ENCODE results near the gene GID4.

Gene GID4

GRCh38 chr17:18076936-18077335 is 37.7 kb downstream of the GID4 start:
- no peaks in the 10 kb centered on the region for H3K27me3 ChIP-seq (ENCODE audit: low read depth, low read length)
- H3K27ac ChIP-seq (ENCODE audit: low read length), result no peak overlapping the region
- H3K36me3 ChIP-seq (ENCODE audit: control insufficient read depth in 1 of 2, insufficient read depth in 2 of 2, low read length in 2 of 2), result no peaks in the 10 kb centered on the region
- no peaks in the 10 kb centered on the region for H3K9me3 ChIP-seq (ENCODE audit: control insufficient read depth in 1 of 2, low read length in 2 of 2)
- H3K4me3 ChIP-seq (ENCODE audit: low read depth in 1 of 2, low read length in 2 of 2), result no peak overlapping the region
- H3K4me1 ChIP-seq (ENCODE audit: control insufficient read depth in 1 of 2, insufficient read depth in 2 of 2, low read length in 2 of 2), result no peaks in the 10 kb centered on the region

DNA sequence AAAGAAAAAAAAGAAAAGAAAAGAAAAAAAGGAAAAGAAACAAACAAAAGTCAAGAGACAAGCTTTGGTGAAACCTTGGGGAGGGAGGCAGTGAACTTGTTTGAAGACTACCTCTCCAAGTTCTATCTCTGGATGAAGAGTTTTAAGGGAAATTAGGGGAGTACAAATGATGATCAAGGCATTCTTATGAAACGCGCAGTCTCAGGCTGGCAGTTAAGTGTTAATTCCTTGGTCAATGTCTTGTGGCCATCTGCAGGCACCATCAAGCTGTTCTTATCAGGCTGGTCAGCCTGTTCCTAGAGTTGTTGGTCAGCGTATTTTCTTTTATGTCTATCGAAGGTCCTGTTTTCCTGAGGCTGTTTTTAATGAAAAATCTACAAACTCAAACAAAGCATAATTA is 40.3 kb downstream of the GID4 start:
- no peaks in the 10 kb centered on the region for H3K36me3 ChIP-seq (ENCODE audit: control insufficient read depth in 1 of 2, insufficient read depth in 2 of 2, low read length in 2 of 2)
- H3K9me3 ChIP-seq (ENCODE audit: control insufficient read depth in 1 of 2, low read length in 2 of 2), result no peaks in the 10 kb centered on the region
- no peak overlapping the region for H3K27ac ChIP-seq (ENCODE audit: low read length)
- no peaks in the 10 kb centered on the region for H3K4me1 ChIP-seq (ENCODE audit: control insufficient read depth in 1 of 2, insufficient read depth in 2 of 2, low read length in 2 of 2)
- no peaks in the 10 kb centered on the region for H3K27me3 ChIP-seq (ENCODE audit: low read depth, low read length)
- no peak overlapping the region for H3K4me3 ChIP-seq (ENCODE audit: low read depth in 1 of 2, low read length in 2 of 2)

- Histone ChIP-seq H3K4me1 (ENCODE audit: control insufficient read depth in 1 of 2, insufficient read depth in 2 of 2, low read length in 2 of 2) (peaks cover 8 to 13% of the 10 kb centered on the region in 2 donors), H3K9me3 (ENCODE audit: control insufficient read depth in 1 of 2, low read length in 2 of 2) (no peaks in the 10 kb centered on the region), H3K27me3 (ENCODE audit: low read depth, low read length) (no peaks in the 10 kb centered on the region), H3K27ac (ENCODE audit: low read length) (no peak overlapping the region), H3K4me3 (ENCODE audit: low read depth in 1 of 2, low read length in 2 of 2) (no peak overlapping the region), H3K36me3 (ENCODE audit: control insufficient read depth in 1 of 2, insufficient read depth in 2 of 2, low read length in 2 of 2) (no peaks in the 10 kb centered on the region)
These were observed 45.0 kb downstream of the GID4 start for GRCh38 chr17:18084256-18084655.

DNA sequence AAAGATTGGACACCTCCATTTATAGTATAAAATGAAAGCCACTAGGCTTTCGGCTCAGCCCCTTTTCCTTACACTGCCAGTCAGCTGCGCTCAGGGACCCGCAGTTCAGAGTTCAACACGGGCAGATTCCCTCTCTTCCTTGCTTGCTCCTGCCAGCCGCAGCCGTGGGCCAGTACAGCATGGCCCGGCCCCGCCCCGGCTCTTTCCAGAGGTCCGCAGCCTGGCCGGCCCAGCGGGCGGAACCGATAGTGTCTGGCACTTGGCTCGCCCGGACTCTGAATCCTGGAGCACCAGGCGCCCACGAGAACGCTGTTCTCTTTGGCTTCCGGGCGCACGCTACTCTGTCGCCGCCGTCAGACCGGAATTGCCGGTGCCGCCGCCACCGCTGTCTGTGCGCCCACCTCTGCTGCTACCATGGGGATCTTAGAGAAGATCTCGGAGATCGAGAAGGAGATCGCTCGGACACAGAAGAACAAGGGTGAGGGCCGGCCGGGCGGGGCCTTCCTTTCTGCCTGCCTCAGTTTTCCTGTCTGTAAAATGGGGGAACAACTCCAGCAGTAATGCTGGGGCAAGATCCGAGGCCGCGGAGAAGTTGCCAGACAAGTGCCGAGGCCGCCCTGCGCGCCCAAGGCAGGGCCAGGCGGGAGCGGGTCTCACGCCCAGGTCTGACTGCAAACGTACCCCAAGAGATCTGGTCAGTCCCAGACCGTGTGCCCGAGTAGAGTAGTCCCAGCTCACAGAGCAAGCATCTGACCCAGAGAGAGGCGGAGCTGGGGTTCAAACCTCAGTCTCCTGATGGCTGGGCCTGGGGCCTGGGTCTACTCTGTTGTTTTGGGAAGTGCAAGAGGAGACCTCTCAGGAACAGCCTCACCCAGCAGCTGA is 48.6 kb downstream of the GID4 start, which contains the start of gene DRG2:
TSS of gene DRG2 (plus strand) at position 339 of the 882 bp plus-strand sequence. CDS start at position 415, 76 bp downstream.
- Histone ChIP-seq H3K36me3 (ENCODE audit: control insufficient read depth in 1 of 2, insufficient read depth in 2 of 2, low read length in 2 of 2) (peaks cover 0 to 12% of the 10 kb centered on the region in 2 donors), H3K9me3 (ENCODE audit: control insufficient read depth in 1 of 2, low read length in 2 of 2) (no peaks in the 10 kb centered on the region), H3K4me3 (ENCODE audit: low read depth in 1 of 2, low read length in 2 of 2) (peak within 1 kb of the TSS; percentile 89 to 93), H3K27ac (ENCODE audit: low read length) (peak within 1 kb of the TSS; percentile 84), H3K4me1 (ENCODE audit: control insufficient read depth in 1 of 2, insufficient read depth in 2 of 2, low read length in 2 of 2) (peaks cover 8 to 13% of the 10 kb centered on the region in 2 donors), H3K27me3 (ENCODE audit: low read depth, low read length) (no peaks in the 10 kb centered on the region)

GRCh38 chr17:18089613-18090012 is 50.4 kb downstream of the GID4 start:
- H3K9me3 ChIP-seq (ENCODE audit: control insufficient read depth in 1 of 2, low read length in 2 of 2), result no peaks in the 10 kb centered on the region
- H3K36me3 ChIP-seq (ENCODE audit: control insufficient read depth in 1 of 2, insufficient read depth in 2 of 2, low read length in 2 of 2), result peaks cover 5 to 28% of the 10 kb centered on the region in 2 donors
- peaks cover 8 to 13% of the 10 kb centered on the region in 2 donors for H3K4me1 ChIP-seq (ENCODE audit: control insufficient read depth in 1 of 2, insufficient read depth in 2 of 2, low read length in 2 of 2)
- no peak overlapping the region for H3K27ac ChIP-seq (ENCODE audit: low read length)
- H3K27me3 ChIP-seq (ENCODE audit: low read depth, low read length), result no peaks in the 10 kb centered on the region
- H3K4me3 ChIP-seq (ENCODE audit: low read depth in 1 of 2, low read length in 2 of 2), result no peak overlapping the region

DNA sequence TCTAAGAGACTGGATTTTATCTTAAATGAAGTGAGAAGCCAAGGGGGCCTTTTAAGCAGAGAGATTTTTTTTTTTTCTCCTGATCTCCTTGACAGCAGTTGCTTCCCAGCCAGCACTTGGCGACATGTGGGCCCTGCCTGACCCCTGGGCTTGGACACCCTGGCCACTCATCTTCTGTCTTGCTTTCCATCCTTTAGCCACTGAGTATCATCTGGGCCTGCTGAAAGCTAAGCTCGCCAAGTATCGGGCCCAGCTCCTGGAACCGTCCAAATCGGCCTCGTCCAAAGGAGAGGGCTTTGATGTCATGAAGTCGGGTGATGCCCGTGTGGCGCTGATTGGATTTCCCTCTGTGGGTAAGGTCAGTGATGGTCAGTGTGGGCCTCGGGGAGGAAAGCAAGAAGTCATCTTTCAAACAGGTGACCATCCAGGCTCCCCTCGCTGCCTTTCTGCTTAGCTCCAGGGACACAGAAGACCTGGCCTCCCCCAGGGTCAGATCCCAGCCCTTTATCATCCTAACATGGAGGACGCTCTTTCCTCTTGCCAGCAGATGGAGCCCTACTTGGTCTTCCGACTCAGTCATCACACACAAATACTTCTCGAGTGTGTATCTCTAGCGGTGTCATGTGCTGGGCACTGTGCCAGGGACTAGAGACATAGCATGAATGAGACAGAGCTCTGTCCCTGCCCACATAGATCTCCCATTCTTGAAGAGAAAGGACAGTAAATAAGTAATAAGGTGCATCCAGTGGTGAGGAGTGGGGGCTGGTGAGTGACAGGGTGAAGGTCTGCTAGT is 54.6 kb downstream of the GID4 start:
- no peaks in the 10 kb centered on the region for H3K27me3 ChIP-seq (ENCODE audit: low read depth, low read length)
- no peak overlapping the region for H3K4me3 ChIP-seq (ENCODE audit: low read depth in 1 of 2, low read length in 2 of 2)
- no peak overlapping the region for H3K27ac ChIP-seq (ENCODE audit: low read length)
- no peaks in the 10 kb centered on the region for H3K9me3 ChIP-seq (ENCODE audit: control insufficient read depth in 1 of 2, low read length in 2 of 2)
- peaks cover 32 to 63% of the 10 kb centered on the region in 2 donors for H3K36me3 ChIP-seq (ENCODE audit: control insufficient read depth in 1 of 2, insufficient read depth in 2 of 2, low read length in 2 of 2)
- H3K4me1 ChIP-seq (ENCODE audit: control insufficient read depth in 1 of 2, insufficient read depth in 2 of 2, low read length in 2 of 2), result peaks cover under 1 to 5% of the 10 kb centered on the region in 2 donors

- no peaks in the 10 kb centered on the region for H3K27me3 ChIP-seq (ENCODE audit: low read depth, low read length)
- H3K36me3 ChIP-seq (ENCODE audit: control insufficient read depth in 1 of 2, insufficient read depth in 2 of 2, low read length in 2 of 2), result peaks cover 32 to 69% of the 10 kb centered on the region in 2 donors
- H3K9me3 ChIP-seq (ENCODE audit: control insufficient read depth in 1 of 2, low read length in 2 of 2), result no peaks in the 10 kb centered on the region
- no peaks in the 10 kb centered on the region for H3K4me1 ChIP-seq (ENCODE audit: control insufficient read depth in 1 of 2, insufficient read depth in 2 of 2, low read length in 2 of 2)
- H3K4me3 ChIP-seq (ENCODE audit: low read depth in 1 of 2, low read length in 2 of 2), result no peak overlapping the region
- no peak overlapping the region for H3K27ac ChIP-seq (ENCODE audit: low read length)
These were observed 55.2 kb downstream of the GID4 start for GRCh38 chr17:18094409-18094807.

GRCh38 chr17:18099516-18099915 is 60.3 kb downstream of the GID4 start:
- no peaks in the 10 kb centered on the region for H3K4me1 ChIP-seq (ENCODE audit: control insufficient read depth in 1 of 2, insufficient read depth in 2 of 2, low read length in 2 of 2)
- no peaks in the 10 kb centered on the region for H3K9me3 ChIP-seq (ENCODE audit: control insufficient read depth in 1 of 2, low read length in 2 of 2)
- no peaks in the 10 kb centered on the region for H3K27me3 ChIP-seq (ENCODE audit: low read depth, low read length)
- no peak overlapping the region for H3K27ac ChIP-seq (ENCODE audit: low read length)
- no peak overlapping the region for H3K4me3 ChIP-seq (ENCODE audit: low read depth in 1 of 2, low read length in 2 of 2)
- H3K36me3 ChIP-seq (ENCODE audit: control insufficient read depth in 1 of 2, insufficient read depth in 2 of 2, low read length in 2 of 2), result peaks cover 27 to 82% of the 10 kb centered on the region in 2 donors

DNA sequence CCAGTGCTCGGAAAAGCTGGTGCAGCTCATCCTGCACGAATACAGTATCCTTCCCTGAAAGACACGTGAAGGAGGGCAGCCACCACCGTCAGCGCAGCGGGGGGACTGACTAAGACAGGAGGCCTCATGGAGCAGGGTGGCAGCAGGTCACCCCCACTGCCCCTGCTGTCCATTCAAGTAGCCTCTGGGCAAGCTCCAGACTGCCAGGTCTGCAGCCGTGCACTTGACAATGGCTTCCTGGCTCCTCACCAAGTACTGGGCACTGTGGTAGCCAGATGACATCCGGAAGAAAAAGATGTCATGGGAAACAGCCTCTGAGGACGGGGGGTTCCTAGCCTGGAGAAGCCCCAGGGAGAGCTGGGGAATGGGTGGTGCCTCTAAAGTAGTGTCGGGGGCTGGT is 61.4 kb downstream of the GID4 start:
- H3K36me3 ChIP-seq (ENCODE audit: control insufficient read depth in 1 of 2, insufficient read depth in 2 of 2, low read length in 2 of 2), result peaks cover 26 to 77% of the 10 kb centered on the region in 2 donors
- H3K9me3 ChIP-seq (ENCODE audit: control insufficient read depth in 1 of 2, low read length in 2 of 2), result no peaks in the 10 kb centered on the region
- no peak overlapping the region for H3K27ac ChIP-seq (ENCODE audit: low read length)
- no peaks in the 10 kb centered on the region for H3K27me3 ChIP-seq (ENCODE audit: low read depth, low read length)
- H3K4me3 ChIP-seq (ENCODE audit: low read depth in 1 of 2, low read length in 2 of 2), result no peak overlapping the region
- H3K4me1 ChIP-seq (ENCODE audit: control insufficient read depth in 1 of 2, insufficient read depth in 2 of 2, low read length in 2 of 2), result no peaks in the 10 kb centered on the region

GRCh38 chr17:18101828-18102227 is 62.6 kb downstream of the GID4 start:
- peaks cover 17 to 78% of the 10 kb centered on the region in 2 donors for H3K36me3 ChIP-seq (ENCODE audit: control insufficient read depth in 1 of 2, insufficient read depth in 2 of 2, low read length in 2 of 2)
- H3K4me1 ChIP-seq (ENCODE audit: control insufficient read depth in 1 of 2, insufficient read depth in 2 of 2, low read length in 2 of 2), result no peaks in the 10 kb centered on the region
- no peaks in the 10 kb centered on the region for H3K27me3 ChIP-seq (ENCODE audit: low read depth, low read length)
- H3K4me3 ChIP-seq (ENCODE audit: low read depth in 1 of 2, low read length in 2 of 2), result no peak overlapping the region
- no peaks in the 10 kb centered on the region for H3K9me3 ChIP-seq (ENCODE audit: control insufficient read depth in 1 of 2, low read length in 2 of 2)
- no peak overlapping the region for H3K27ac ChIP-seq (ENCODE audit: low read length)

- no peaks in the 10 kb centered on the region for H3K4me1 ChIP-seq (ENCODE audit: control insufficient read depth in 1 of 2, insufficient read depth in 2 of 2, low read length in 2 of 2)
- H3K36me3 ChIP-seq (ENCODE audit: control insufficient read depth in 1 of 2, insufficient read depth in 2 of 2, low read length in 2 of 2), result peaks cover 11 to 78% of the 10 kb centered on the region in 2 donors
- peak overlapping the region; percentile 31 for H3K27ac ChIP-seq (ENCODE audit: low read length)
- no peaks in the 10 kb centered on the region for H3K27me3 ChIP-seq (ENCODE audit: low read depth, low read length)
- no peak overlapping the region for H3K4me3 ChIP-seq (ENCODE audit: low read depth in 1 of 2, low read length in 2 of 2)
- no peaks in the 10 kb centered on the region for H3K9me3 ChIP-seq (ENCODE audit: control insufficient read depth in 1 of 2, low read length in 2 of 2)
These were observed 63.4 kb downstream of the GID4 start for GRCh38 chr17:18102640-18103039.
